Effector memory CD4-positive, alpha-beta T cell (primary cell): ENCODE measurements around the gene LMBRD2.

ENCODE experiments used
- DNase-seq, 3 donors: peaks; one replicate each; pipeline ENCODE4 v3.0.0-alpha.2; 2020
- H3K27ac ChIP-seq: 2 replicates; pipeline ENCODE4 v1.7.0; 2013; ENCODE audit warnings: mild to moderate bottlenecking, low read length, moderate library complexity; ENCODE audit not compliant: insufficient read depth, poor library complexity, severe bottlenecking
- H3K27me3 ChIP-seq: replicated peaks from 2 replicates; pipeline ENCODE4 v1.7.0; 2013; ENCODE audit warnings: mild to moderate bottlenecking, low read length; ENCODE audit not compliant: insufficient read depth, control insufficient read depth, poor library complexity, severe bottlenecking
- H3K36me3 ChIP-seq: 2 replicates; pipeline ENCODE4 v1.7.0; 2013; ENCODE audit warnings: mild to moderate bottlenecking, low read length, moderate library complexity; ENCODE audit not compliant: control insufficient read depth, insufficient read depth
- H3K4me1 ChIP-seq: 2 replicates; pipeline ENCODE4 v1.7.0; 2013; ENCODE audit warnings: low read length, mild to moderate bottlenecking; ENCODE audit not compliant: control insufficient read depth, insufficient read depth, poor library complexity, severe bottlenecking
- H3K4me3 ChIP-seq: 2 replicates; pipeline ENCODE4 v1.7.0; 2013; ENCODE audit warnings: low read length, low read depth, mild to moderate bottlenecking; ENCODE audit not compliant: insufficient read depth, poor library complexity, severe bottlenecking
- H3K9me3 ChIP-seq: 2 replicates; pipeline ENCODE4 v1.7.0; 2013; ENCODE audit warnings: mild to moderate bottlenecking, low read length, moderate library complexity; ENCODE audit not compliant: control insufficient read depth

Gene LMBRD2

DNA sequence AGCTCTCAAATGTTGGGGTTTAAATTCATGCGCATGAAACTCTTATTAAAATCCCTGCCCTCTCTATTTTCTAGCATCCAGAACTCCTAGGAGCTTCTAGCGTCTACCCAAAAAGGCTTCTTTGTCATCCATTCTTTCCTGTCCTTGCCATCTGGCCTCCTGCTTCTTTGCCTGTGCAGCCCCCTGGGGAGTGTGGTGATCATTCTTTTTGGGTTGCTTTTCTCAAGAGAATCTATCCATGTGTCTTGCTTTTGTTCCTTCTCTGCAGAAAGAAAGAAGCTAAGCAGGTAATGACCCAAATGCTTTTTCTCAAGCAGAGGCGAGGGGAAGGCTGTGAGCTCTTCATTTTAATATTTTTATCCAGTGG, 26.8 kb upstream of the LMBRD2 start:
- peaks cover 31% of the 10 kb centered on the region for H3K36me3 ChIP-seq
- no peak overlapping the region for H3K27ac ChIP-seq
- H3K4me3 ChIP-seq, result no peak overlapping the region
- H3K4me1 ChIP-seq, result no peaks in the 10 kb centered on the region
- no peak for DNase-seq
- H3K27me3 ChIP-seq, result no peaks in the 10 kb centered on the region
- no peaks in the 10 kb centered on the region for H3K9me3 ChIP-seq

DNA sequence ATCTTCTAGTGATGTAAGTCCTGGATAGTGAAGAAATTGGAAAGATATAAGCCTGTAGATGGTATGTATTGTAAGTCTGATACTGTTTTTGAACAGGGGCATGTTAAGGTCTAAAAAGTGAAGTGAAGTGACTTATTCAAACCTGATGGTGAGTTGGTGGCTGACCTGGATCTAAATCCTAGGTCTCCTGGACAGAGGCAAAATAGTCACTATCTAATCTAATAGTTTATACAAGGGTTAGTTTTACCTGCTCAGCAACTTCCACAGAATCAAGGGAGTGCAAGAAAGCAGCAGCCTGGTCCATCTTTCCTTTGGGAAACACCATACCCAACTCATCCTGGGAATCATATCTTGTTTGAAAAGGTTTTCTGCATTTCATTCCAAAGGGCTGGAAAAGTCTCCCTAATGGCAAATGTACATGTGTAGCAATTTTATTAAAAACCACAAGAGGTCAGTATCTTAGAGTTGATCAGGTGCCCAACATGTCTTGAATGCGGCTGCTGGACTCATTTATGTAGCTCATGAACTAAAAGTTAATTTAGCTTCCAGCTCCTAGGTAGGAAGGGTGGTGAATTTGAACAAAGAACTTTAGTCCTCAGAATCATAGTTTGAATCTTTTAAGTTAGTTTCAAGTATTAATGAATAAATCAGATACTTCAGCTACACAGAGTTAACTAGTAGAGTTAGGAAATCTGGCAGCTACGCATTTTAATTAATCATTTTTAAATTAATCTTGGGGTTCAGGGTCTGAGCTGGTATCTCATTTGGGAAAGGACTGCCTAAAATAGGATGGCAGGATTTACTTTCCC, 26.2 kb upstream of the LMBRD2 start:
- Histone ChIP-seq H3K27ac (no peak overlapping the region), H3K4me1 (no peaks in the 10 kb centered on the region), H3K27me3 (no peaks in the 10 kb centered on the region), H3K4me3 (no peak overlapping the region), H3K9me3 (no peaks in the 10 kb centered on the region), H3K36me3 (peaks cover 36% of the 10 kb centered on the region)
- no peak for DNase-seq

- H3K4me3 ChIP-seq, result no peak overlapping the region
- H3K36me3 ChIP-seq, result peaks cover 43% of the 10 kb centered on the region
- H3K27ac ChIP-seq, result no peak overlapping the region
- no peaks in the 10 kb centered on the region for H3K4me1 ChIP-seq
- DNase-seq, result no peak
- H3K9me3 ChIP-seq, result no peaks in the 10 kb centered on the region
- no peaks in the 10 kb centered on the region for H3K27me3 ChIP-seq
These were observed 25.5 kb upstream of the LMBRD2 start for GRCh38 chr5:36177154-36177553.

DNA sequence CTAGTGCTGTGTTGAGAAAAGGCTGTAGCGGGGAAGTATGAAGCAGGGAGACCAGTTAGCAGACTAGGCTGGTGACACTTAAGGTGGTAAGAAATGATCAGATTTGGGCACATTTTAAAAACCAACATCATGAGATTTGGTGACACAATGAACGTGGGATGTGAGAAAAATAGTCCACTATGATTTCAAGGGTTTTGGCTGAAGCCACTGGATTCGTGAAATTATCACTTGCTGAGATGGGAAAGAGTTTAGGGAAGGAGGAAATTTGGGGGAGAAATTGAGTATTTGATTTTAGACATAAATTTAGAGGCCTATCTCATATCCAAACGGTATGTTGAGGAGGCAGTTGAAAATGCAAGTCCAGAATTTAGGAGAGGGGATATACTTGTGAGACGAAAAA, 23.4 kb upstream of the LMBRD2 start:
- Histone ChIP-seq H3K4me1 (no peaks in the 10 kb centered on the region), H3K4me3 (no peak overlapping the region), H3K9me3 (no peaks in the 10 kb centered on the region), H3K27me3 (no peaks in the 10 kb centered on the region), H3K27ac (no peak overlapping the region), H3K36me3 (peaks cover 50% of the 10 kb centered on the region)
- DNase-seq, result no peak

- Histone ChIP-seq H3K9me3 (no peaks in the 10 kb centered on the region), H3K4me1 (no peaks in the 10 kb centered on the region), H3K36me3 (peaks cover 44% of the 10 kb centered on the region), H3K27ac (no peak overlapping the region), H3K27me3 (no peaks in the 10 kb centered on the region), H3K4me3 (no peak overlapping the region)
- no peak for DNase-seq
These were observed 22.4 kb upstream of the LMBRD2 start for GRCh38 chr5:36174119-36174518.

DNA sequence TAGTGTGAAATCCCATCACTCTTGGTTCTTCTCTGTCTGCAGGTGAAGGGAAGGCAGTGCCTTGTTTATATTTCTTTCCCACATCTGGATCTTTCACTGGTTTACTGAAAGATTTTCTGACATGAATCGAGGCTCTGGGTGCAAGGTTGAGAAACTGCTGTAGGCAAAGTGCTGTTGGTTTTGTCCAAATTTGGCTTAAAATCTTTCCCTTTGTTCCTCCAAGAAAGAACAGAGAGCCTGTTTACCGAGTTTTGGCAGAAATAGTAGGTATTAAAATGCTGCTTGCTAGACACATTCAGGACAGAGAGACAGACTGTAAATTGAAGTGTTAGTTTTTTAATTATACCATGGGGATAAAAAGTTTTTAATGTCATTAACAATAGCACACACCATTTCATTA, 21.7 kb upstream of the LMBRD2 start:
- Histone ChIP-seq H3K9me3 (no peaks in the 10 kb centered on the region), H3K4me1 (no peaks in the 10 kb centered on the region), H3K36me3 (peaks cover 40% of the 10 kb centered on the region), H3K27me3 (no peaks in the 10 kb centered on the region), H3K4me3 (no peak overlapping the region), H3K27ac (no peak overlapping the region)
- no peak for DNase-seq

- Histone ChIP-seq H3K27ac (no peak overlapping the region), H3K36me3 (peaks cover 46% of the 10 kb centered on the region), H3K4me1 (no peaks in the 10 kb centered on the region), H3K27me3 (no peaks in the 10 kb centered on the region), H3K4me3 (no peak overlapping the region), H3K9me3 (no peaks in the 10 kb centered on the region)
- DNase-seq, result no peak
These were observed 20.9 kb upstream of the LMBRD2 start for GRCh38 chr5:36172599-36172998.

DNA sequence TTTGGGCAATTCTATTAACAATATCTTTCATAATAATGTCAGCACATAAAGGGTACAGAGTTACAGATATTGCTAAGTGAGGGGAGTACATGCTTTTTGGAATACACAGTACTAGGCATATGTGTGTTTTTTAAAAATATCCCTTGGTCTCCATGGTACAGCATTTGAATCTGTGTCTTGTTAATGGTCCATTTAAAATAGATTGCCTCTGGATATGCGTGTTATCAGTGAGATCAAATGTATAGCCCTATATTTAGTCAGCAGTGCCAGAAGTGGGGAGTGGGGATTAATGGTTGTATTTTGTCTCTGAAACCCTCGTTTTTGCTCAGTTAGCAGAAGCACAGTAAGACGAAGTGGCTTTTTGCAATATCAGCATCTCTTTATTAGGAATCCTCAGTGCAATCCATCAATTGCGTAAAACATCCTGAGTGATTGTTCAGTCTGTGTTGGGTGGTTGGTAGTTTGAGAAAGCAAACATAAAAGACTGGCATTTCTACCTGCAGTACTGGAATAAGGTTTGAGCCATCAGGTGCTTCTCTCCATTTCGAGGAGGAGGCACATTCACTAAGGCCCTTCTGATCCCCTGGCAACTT, 19.2 kb upstream of the LMBRD2 start:
- no peaks in the 10 kb centered on the region for H3K27me3 ChIP-seq
- H3K4me1 ChIP-seq, result no peaks in the 10 kb centered on the region
- no peaks in the 10 kb centered on the region for H3K9me3 ChIP-seq
- H3K4me3 ChIP-seq, result no peak overlapping the region
- peaks cover 54% of the 10 kb centered on the region for H3K36me3 ChIP-seq
- no peak for DNase-seq
- no peak overlapping the region for H3K27ac ChIP-seq

DNA sequence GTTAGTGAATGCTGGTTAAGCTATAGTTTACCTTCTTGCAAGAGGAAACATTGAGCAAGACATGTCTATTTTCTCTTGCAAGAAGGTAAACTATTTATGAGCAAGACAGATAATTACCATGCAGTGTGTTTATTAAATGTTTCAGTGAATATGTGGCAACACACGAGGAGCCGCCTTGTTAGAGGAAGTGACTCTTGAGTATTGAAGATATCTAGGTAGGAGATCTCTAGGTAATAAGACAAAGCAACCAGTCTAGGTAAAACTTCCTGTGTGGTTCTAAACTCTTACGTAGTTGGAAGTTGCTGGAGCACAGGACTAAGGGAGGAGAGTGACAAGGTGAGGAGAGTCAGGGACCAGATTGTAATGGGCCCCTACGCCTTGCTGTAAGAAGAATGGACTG, 17.1 kb upstream of the LMBRD2 start:
- H3K36me3 ChIP-seq, result peaks cover 40% of the 10 kb centered on the region
- no peak overlapping the region for H3K27ac ChIP-seq
- H3K4me3 ChIP-seq, result no peak overlapping the region
- no peaks in the 10 kb centered on the region for H3K27me3 ChIP-seq
- H3K4me1 ChIP-seq, result no peaks in the 10 kb centered on the region
- no peak for DNase-seq
- H3K9me3 ChIP-seq, result no peaks in the 10 kb centered on the region

DNA sequence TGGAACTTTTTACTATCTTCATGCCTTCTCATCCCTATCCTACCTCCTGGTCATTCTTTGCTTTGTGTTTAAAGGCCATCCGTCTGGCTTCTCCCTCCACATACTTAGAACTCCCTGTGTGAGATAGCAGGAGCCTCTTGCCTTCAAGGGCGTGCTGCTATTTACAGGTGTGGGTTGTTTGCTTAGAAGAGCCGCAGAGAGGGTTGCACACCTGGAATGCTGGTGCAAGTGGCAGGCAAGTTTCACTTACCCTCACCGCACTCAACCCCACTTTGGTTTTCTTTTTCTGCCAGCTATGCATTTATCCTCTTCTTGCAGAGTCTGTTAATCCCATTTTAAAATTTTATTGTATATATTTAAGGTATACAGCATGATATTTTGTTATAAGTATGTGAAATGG, 12.8 kb upstream of the LMBRD2 start:
- Histone ChIP-seq H3K27me3 (no peaks in the 10 kb centered on the region), H3K27ac (no peak overlapping the region), H3K9me3 (no peaks in the 10 kb centered on the region), H3K4me1 (no peaks in the 10 kb centered on the region), H3K36me3 (peaks cover 22% of the 10 kb centered on the region), H3K4me3 (no peak overlapping the region)
- no peak for DNase-seq
